Coronary artery (tissue), 2 donors: ENCODE measurements around the gene DBF4.
"Not testable (repeated sequence)": the region's sequence is repeated elsewhere in the genome, so short reads cannot be mapped to it uniquely, and the experiment has no call there.

Experiments used
- DNase-seq: peaks from one replicate; pipeline ENCODE4 v3.0.0-alpha.2; 2017; ENCODE audit warnings: low spot score
- H3K27ac ChIP-seq, 2 donors: fragments of 200-600 bp; sonication (generic); one replicate each; pipeline ENCODE4 v1.5.1; 2016 to 2019
- H3K4me3 ChIP-seq: fragments of 200-600 bp; sonication (generic); 2 replicates; pipeline ENCODE4 v1.5.1; 2016; ENCODE audit warnings: mild to moderate bottlenecking, moderate library complexity
- CTCF ChIP-seq: fragments of 200-600 bp; sonication (generic); IDR thresholded peaks from one replicate; pipeline ENCODE4 v1.5.1; 2019; ENCODE audit warnings: antibody characterized with exemption

Gene DBF4

GRCh38 chr7:87919875-87920274 is 43.6 kb downstream of the DBF4 start:
- H3K4me3 ChIP-seq = no peak overlapping the region
- DNase-seq = no peak
- H3K27ac ChIP-seq = no peak overlapping the region
- no peak for TF ChIP-seq CTCF

- no peak for TF ChIP-seq CTCF
- Histone ChIP-seq H3K27ac (no peak overlapping the region), H3K4me3 (no peak overlapping the region)
- DNase-seq = no peak
These were observed 44.3 kb downstream of the DBF4 start for GRCh38 chr7:87920578-87920977.

- not testable (repeated sequence) for H3K27ac ChIP-seq, H3K4me3 ChIP-seq, DNase-seq
These were observed 46.6 kb downstream of the DBF4 start for GRCh38 chr7:87922759-87923395.

GRCh38 chr7:87926581-87927461 is 50.5 kb downstream of the DBF4 start:
- DNase-seq = no peak
- no peak overlapping the region for H3K4me3 ChIP-seq
- no peak for TF ChIP-seq CTCF
- H3K27ac ChIP-seq = no peak overlapping the region

- H3K27ac ChIP-seq = peak overlapping the region in 1 of 2 donors; percentile 35
- no peak for DNase-seq
- H3K4me3 ChIP-seq = peak overlapping the region; percentile 76
- TF ChIP-seq CTCF = no peak
These were observed 57.3 kb downstream of the DBF4 start for GRCh38 chr7:87933605-87933952.

- peak within 1 kb of the TSS in 1 of 2 donors; percentile 54 for H3K27ac ChIP-seq
- no peak for TF ChIP-seq CTCF
These were observed 57.8 kb downstream of the DBF4 start, which contains the start of gene ADAM22 for GRCh38 chr7:87933953-87934698. ADAM22 (plus strand) TSS chr7:87934251; CDS start chr7:87934466, 215 bp downstream.

GRCh38 chr7:87934699-87935383 is 58.5 kb downstream of the DBF4 start:
- no peak for DNase-seq
- Histone ChIP-seq H3K27ac (no peak overlapping the region), H3K4me3 (peak overlapping the region; percentile 76)
- TF ChIP-seq CTCF = no peak

More at GRCh38 chr7:87933953-87934698, 57.8 kb downstream of the DBF4 start, which contains the start of gene ADAM22:
- peak; percentile 82 for DNase-seq
- H3K4me3 ChIP-seq = peak within 1 kb of the TSS; percentile 76
